Dermis blood vessel endothelial cell (primary cell): Measurements from ENCODE around the gene BDNF. TPM values are rescaled to one million over a fixed set of nuclear protein-coding genes. Genes with fewer than 3 reads are reported as not detected.
A peak's percentile ranks its signal among the peaks of the same experiment; 100 is the strongest.
"Not testable (repeated sequence)": the region's sequence is repeated elsewhere in the genome, so short reads cannot be mapped to it uniquely, and the experiment has no call there.

Source experiments
- DNase-seq: peaks from one replicate; pipeline ENCODE4 v3.0.0; 2010
- total RNA-seq: library from RNA; depleted of rRNA; stranded (reverse); fragments of >200 nt; gene quantifications from 2 replicates; pipeline ENCODE4 v1.2.3, GENCODE V29; 2014

Gene BDNF
- 0.60 and 0.85 TPM in 2 replicates for total RNA-seq

- peak; percentile 51 for DNase-seq
Measured at GRCh38 chr11:27700351-27701301, at the start of gene BDNF. Gene BDNF, minus strand, starts transcription at chr11:27700455. Its CDS starts 41,891 bp downstream, at chr11:27658564.

GRCh38 chr11:27740362-27741013 is 40.2 kb upstream of the BDNF start:
- no peak for DNase-seq

- peak; percentile 49 for DNase-seq
Measured at GRCh38 chr11:27735281-27735680, 35.0 kb upstream of the BDNF start.

DNA sequence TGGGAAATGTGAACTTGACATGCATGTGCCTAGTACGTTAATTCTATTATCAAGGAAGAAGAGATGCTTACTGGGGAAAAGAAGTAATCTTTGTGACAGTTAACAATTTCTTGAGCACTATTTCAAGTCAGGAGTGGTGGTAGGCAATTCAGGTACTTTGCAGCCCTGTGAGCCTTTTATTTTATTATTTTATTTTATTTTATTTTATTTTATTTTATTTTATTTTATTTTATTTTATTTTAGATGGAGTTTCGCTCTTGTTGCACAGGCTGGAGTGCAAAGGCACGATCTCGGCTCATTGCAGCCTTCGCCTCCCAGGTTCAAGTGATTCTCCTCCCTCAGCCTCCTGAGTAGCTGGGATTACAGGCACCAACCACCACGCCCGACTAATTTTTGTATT is 31.5 kb upstream of the BDNF start:
- DNase-seq = not testable (repeated sequence)

DNA sequence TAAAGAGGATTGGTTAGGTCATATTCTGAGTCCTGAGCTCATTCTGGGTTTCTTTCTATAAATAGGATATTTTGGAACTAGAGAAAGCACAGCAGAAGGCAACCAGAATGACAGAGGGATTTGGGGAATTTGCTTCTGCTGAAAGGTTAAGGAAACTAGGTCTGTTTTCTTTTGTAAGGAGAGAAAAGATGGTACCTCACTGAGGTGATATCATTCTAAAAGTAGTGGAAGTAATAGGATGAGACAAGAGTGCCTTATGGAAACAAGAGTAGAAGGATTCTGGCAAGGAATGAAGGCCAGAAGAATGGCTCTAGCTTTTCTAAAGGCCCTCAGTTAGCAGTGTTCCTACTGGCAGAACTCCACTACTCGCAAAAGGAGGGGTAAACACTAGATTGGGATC is 26.7 kb upstream of the BDNF start:
- no peak for DNase-seq

DNA sequence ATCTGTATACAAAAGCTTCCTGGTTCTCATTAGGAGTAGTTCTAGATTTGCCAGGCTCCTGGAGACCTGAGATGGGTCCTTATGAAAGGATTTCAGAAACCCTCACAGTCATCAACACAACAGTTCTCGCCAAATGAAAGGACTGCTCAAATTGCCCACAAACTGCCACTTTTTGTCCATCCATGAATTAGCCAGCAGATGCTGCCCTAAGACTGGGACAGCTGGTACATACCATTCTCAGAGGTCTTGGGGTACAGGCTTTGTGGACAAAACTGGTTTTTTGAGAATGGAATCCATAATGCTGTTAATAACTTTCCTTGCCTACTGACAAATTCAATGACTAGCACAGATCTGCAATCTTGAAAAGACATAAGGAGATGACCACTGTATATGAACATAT is 23.4 kb upstream of the BDNF start:
- DNase-seq = no peak

- no peak for DNase-seq
Measured at GRCh38 chr11:27722953-27723344, 22.7 kb upstream of the BDNF start.

GRCh38 chr11:27722117-27722952 is 22.1 kb upstream of the BDNF start:
- peak; percentile 32 for DNase-seq

- no peak for DNase-seq
Measured at GRCh38 chr11:27721264-27722116, 21.2 kb upstream of the BDNF start.

- DNase-seq = peak; percentile 74
Measured at GRCh38 chr11:27720277-27720830, 20.1 kb upstream of the BDNF start.

GRCh38 chr11:27719546-27719925 is 19.3 kb upstream of the BDNF start:
- DNase-seq = no peak

DNA sequence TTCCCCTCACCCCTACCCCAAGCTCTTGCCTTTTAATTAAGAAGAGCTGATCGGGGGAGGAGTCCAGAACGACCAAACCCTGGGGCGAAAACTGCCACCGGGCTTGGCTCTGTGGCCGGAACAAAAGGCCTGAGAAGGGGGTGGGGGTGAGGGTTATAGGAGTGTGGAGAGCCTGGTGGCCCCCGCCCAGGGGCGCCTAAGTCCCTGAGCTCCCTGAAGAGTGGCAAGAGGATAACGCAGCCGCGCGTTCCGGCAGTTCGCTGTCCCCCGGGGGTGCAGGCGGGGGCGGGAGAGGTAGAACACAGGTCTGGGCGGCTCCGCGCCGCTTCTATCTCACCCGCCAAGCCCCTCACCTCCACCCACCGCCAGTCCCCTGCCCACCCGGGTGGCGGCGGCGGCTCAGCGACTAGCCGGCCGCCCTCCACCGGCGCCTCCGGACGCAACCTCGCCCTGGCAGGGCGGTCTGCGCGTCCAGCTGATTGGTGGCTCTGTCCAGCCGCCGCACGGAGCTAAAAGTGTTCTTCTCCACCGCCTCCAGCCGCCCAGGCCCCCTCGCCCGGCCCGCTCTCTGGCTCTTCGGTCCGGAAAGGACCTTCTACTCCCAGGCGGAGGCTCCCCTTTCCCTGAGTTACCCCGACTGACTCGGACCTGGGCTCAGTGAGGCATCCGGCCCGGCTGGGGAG is 18.7 kb upstream of the BDNF start:
- peak; percentile 60 for DNase-seq

DNA sequence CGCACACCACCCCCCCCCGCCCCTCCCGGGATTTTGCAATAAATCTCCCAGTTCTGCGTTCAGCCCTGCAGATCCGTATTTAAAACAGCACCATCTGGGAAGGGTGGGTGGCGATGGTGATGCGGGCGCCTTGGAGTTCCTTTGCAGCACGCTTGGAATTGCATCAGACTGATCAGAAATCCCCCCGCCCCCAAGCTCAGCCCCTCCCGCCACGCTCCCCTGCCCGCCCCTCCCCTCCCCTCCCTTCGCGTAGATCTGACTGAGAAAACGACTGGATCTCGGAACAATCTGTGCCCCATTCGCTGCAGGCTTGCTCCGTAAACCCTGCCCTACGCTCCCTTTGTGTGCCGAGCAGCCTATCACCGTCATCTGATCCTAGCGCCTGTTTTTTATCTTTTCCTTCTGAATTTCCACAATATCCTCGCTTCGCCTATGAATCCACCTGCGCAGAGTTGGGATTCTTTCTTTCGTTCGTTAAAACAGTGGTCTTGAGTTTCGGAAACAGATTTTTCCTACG is 18.1 kb upstream of the BDNF start:
- DNase-seq = peak; percentile 59

DNA sequence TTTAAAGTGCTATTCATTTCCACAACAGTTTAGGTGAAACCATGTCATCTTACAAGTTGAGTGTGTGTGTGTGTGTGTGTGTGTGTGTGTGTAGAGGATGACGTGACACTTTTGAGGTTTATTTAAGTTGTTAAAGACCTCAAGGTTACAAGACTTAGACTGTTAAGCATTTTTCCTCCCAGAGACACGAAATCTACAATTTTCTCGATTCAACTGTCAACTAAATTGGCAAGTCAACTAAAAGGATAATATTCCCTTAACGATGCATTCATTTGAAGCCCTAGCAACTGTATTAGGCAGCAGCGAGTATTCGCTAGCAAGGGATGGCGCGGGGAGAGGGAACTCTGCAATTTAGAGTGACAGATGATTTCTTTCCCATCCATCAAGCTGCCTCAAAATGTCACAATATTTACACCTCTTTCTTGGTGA is 17.6 kb upstream of the BDNF start:
- DNase-seq = no peak

DNA sequence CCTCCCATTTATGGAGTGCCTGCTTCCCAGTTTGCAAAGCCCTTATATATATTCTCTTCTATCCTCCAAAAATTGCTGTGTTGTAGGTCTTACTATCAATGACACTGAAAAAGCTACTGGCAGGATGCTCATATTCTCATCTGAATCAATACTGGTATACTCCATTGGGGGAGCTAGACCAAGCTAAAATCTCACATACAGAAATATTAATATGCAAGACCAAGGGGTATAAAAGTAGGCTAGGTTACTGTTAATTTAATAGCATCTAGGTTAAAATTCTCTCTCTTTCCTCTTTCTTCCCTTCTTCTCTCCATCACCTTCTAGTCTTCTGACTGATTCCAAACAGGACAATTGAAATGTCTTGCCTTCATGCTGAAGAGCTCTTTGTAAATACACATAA is 17.1 kb upstream of the BDNF start:
- peak; percentile 31 for DNase-seq

DNA sequence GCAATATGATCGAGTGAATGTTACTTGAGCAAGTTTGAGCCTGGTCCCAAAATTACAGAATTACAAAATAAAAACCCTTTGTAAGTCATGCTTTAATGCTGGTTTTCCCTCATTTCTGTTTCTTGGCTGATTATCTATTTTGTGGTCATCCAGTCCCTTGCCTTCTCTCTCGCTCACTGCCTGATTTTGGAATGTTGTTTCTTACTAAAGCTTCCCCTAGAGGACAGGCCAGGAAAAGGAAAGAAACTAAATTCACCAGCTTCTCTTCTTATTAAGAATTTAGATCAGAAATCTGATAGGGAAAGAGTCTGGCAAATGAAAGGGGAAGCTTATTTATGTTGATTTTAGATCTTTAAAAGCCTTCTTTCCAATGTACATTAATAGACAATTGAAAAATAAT is 16.6 kb upstream of the BDNF start:
- no peak for DNase-seq

GRCh38 chr11:27716216-27716615 is 16.0 kb upstream of the BDNF start:
- no peak for DNase-seq

GRCh38 chr11:27711725-27712124 is 11.5 kb upstream of the BDNF start:
- no peak for DNase-seq

DNA sequence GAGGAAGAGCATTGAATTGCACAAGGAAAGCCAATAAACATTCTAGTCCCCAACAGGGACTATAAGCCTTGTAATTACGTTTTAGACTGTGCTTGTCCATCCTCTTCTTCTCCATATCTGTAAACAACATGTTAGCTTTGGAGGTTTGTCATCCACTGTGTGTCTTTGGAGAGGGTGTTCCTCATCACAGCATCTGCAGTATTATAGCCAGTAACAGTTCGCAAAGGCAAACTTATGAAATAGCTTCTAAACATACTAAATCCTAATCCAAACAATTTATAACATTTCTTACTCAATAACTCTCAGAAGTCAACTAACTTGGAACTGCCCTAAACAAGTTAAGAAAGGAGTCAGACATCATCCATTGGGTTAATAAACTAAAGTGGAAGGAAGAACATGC is 10.3 kb upstream of the BDNF start:
- DNase-seq = no peak

GRCh38 chr11:27707676-27708075 is 7.4 kb upstream of the BDNF start:
- DNase-seq = no peak
